GM12878 (cell line): Measurements from ENCODE around the gene TRAPPC2B. TPM values are rescaled to one million over a fixed set of nuclear protein-coding genes. Genes with fewer than 3 reads are reported as not detected.
A peak's percentile ranks its signal among the peaks of the same experiment; 100 is the strongest.

Experiments
- CBX5 ChIP-seq: sonication (generic); IDR thresholded peaks from 2 replicates; pipeline ENCODE4 v1.6.1; 2016; ENCODE audit warnings: low read depth, moderate library complexity, mild to moderate bottlenecking, inconsistent platforms
- MEF2A ChIP-seq: IDR thresholded peaks from 2 replicates; pipeline ENCODE4 v1.6.1; 2011; ENCODE audit warnings: low read depth, mild to moderate bottlenecking, low read length, moderate library complexity; ENCODE audit not compliant: insufficient read depth
- MYB ChIP-seq: fragments of 150-350 bp; IDR thresholded peaks from 2 replicates; pipeline ENCODE4 v1.6.1; 2014; ENCODE audit warnings: mild to moderate bottlenecking, low read depth, low read length, borderline replicate concordance
- SMAD1 ChIP-seq: fragments of 450-650 bp; IDR thresholded peaks from 2 replicates; pipeline ENCODE4 v1.6.1; 2018; ENCODE audit warnings: mild to moderate bottlenecking, low read depth; ENCODE audit not compliant: partially characterized antibody
- ZNF217 ChIP-seq: fragments of 450-650 bp; IDR thresholded peaks from 2 replicates; pipeline ENCODE4 v1.6.1; 2017; ENCODE audit warnings: antibody characterized with exemption, mild to moderate bottlenecking
- polyA plus RNA-seq, 11 experiments: library from polyadenylated mRNA; depleted of rRNA in 4 of 11; unstranded in 6 of 11; stranded (reverse) in 5 of 11; fragments of >200 nt; fragmentation: Nextera tagmentation in 4 of 11; fragmentation: Illumina TruSeq in 1 of 11; extraction: Ambion mirVana in 4 of 11; extraction: Trizol in 1 of 11; gene quantifications; 1 replicate in 1 of 11; 2 replicates in 10 of 11; pipeline versions ENCODE4 v1.2.1 to v1.2.3, GENCODE V29; 2011 to 2016; ENCODE audit warnings: inconsistent platforms in 2 of 11, missing spikeins in 2 of 11, low read depth in 1 of 11
- total RNA-seq, 4 experiments: library from RNA; depleted of rRNA in 3 of 4; stranded (reverse); fragments of >200 nt in 3 of 4; fragmentation: Illumina TruSeq in 1 of 4; extraction: Trizol in 1 of 4; gene quantifications; 2 replicates each; pipeline versions ENCODE4 v1.2.1 to v1.2.3, GENCODE V29; 2013 to 2021
- TF ChIP-seq, protein P1 (sequence below): IDR thresholded peaks from 2 replicates; pipeline ENCODE4 v1.6.1; 2012; ENCODE audit warnings: improper control_type of control experiment, low read depth, low read length; ENCODE audit not compliant: insufficient replicate concordance
- TF ChIP-seq, protein P2 (sequence below): fragments of 450-650 bp; IDR thresholded peaks from 2 replicates; pipeline ENCODE4 v1.6.1; 2017; ENCODE audit warnings: antibody characterized with exemption, mild to moderate bottlenecking, moderate library complexity
- TF ChIP-seq, protein P3 (sequence below): IDR thresholded peaks from 2 replicates; pipeline ENCODE4 v1.6.1; 2011; ENCODE audit warnings: low read depth, mild to moderate bottlenecking, low read length, moderate library complexity, borderline replicate concordance; ENCODE audit errors: extremely low read depth
- TF ChIP-seq, protein P4 (sequence below): fragments of 450-650 bp; formaldehyde crosslinking; IDR thresholded peaks from 2 replicates; pipeline ENCODE4 v1.5.0; 2022; ENCODE audit warnings: mild to moderate bottlenecking, missing genetic modification characterization
- TF ChIP-seq, protein P5 (sequence below): IDR thresholded peaks from 2 replicates; pipeline ENCODE4 v1.6.1; 2012; ENCODE audit warnings: low read length, inconsistent platforms

TRAPPC2B gene
- total and polyA plus RNA-seq, 10 of the 15 experiments (the other 5 are each of a cell fraction or from before 2014, with no cell fraction given) = 10.6 to 86.4 (median 25.6) TPM

DNA sequence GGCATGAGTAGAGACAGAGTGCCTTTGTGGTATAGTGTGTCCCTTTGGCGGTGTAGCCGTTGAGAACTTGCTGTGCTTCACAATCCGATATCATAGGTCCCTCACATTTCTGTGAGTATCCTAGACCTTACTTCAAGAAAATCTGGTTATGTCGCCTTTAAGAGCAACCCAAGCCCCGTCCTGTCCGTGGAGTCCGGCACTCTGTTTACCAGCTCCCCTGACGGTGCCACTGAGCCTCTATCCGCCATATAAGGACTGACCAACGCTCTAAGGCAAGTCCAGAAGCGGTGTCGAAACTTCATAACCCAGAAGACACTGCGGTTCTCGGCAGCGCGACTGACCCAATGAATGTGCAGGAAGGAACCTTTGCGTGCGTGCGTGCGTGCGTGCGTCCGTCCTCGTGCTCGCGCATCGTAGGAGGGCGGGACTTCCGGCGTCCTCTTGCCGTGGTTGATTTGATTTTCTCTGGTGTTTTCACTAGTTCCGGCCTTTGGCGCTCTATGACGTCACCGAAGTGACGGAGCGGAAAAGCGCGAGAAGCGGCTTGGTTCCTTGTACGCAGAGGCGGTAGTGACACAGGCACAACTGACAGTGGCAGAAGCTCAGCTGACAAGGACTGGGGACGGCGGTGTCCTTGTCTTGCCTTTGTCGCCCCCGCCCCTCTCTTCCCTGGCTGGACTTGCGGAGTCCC lies at the start of gene TRAPPC2B, which contains the start of gene ZNF547 (continued):
- TF ChIP-seq, protein P1, sequence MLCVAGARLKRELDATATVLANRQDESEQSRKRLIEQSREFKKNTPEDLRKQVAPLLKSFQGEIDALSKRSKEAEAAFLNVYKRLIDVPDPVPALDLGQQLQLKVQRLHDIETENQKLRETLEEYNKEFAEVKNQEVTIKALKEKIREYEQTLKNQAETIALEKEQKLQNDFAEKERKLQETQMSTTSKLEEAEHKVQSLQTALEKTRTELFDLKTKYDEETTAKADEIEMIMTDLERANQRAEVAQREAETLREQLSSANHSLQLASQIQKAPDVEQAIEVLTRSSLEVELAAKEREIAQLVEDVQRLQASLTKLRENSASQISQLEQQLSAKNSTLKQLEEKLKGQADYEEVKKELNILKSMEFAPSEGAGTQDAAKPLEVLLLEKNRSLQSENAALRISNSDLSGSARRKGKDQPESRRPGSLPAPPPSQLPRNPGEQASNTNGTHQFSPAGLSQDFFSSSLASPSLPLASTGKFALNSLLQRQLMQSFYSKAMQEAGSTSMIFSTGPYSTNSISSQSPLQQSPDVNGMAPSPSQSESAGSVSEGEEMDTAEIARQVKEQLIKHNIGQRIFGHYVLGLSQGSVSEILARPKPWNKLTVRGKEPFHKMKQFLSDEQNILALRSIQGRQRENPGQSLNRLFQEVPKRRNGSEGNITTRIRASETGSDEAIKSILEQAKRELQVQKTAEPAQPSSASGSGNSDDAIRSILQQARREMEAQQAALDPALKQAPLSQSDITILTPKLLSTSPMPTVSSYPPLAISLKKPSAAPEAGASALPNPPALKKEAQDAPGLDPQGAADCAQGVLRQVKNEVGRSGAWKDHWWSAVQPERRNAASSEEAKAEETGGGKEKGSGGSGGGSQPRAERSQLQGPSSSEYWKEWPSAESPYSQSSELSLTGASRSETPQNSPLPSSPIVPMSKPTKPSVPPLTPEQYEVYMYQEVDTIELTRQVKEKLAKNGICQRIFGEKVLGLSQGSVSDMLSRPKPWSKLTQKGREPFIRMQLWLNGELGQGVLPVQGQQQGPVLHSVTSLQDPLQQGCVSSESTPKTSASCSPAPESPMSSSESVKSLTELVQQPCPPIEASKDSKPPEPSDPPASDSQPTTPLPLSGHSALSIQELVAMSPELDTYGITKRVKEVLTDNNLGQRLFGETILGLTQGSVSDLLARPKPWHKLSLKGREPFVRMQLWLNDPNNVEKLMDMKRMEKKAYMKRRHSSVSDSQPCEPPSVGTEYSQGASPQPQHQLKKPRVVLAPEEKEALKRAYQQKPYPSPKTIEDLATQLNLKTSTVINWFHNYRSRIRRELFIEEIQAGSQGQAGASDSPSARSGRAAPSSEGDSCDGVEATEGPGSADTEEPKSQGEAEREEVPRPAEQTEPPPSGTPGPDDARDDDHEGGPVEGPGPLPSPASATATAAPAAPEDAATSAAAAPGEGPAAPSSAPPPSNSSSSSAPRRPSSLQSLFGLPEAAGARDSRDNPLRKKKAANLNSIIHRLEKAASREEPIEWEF = no peak
- TF ChIP-seq MEF2A (no peak), CBX5 (peak; percentile 81), MYB (no peak), ZNF217 (no peak), SMAD1 (no peak)
- TF ChIP-seq, protein P2, sequence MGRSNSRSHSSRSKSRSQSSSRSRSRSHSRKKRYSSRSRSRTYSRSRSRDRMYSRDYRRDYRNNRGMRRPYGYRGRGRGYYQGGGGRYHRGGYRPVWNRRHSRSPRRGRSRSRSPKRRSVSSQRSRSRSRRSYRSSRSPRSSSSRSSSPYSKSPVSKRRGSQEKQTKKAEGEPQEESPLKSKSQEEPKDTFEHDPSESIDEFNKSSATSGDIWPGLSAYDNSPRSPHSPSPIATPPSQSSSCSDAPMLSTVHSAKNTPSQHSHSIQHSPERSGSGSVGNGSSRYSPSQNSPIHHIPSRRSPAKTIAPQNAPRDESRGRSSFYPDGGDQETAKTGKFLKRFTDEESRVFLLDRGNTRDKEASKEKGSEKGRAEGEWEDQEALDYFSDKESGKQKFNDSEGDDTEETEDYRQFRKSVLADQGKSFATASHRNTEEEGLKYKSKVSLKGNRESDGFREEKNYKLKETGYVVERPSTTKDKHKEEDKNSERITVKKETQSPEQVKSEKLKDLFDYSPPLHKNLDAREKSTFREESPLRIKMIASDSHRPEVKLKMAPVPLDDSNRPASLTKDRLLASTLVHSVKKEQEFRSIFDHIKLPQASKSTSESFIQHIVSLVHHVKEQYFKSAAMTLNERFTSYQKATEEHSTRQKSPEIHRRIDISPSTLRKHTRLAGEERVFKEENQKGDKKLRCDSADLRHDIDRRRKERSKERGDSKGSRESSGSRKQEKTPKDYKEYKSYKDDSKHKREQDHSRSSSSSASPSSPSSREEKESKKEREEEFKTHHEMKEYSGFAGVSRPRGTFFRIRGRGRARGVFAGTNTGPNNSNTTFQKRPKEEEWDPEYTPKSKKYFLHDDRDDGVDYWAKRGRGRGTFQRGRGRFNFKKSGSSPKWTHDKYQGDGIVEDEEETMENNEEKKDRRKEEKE = no peak
- TF ChIP-seq, protein P3, sequence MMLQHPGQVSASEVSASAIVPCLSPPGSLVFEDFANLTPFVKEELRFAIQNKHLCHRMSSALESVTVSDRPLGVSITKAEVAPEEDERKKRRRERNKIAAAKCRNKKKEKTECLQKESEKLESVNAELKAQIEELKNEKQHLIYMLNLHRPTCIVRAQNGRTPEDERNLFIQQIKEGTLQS = no peak
- TF ChIP-seq, protein P4, sequence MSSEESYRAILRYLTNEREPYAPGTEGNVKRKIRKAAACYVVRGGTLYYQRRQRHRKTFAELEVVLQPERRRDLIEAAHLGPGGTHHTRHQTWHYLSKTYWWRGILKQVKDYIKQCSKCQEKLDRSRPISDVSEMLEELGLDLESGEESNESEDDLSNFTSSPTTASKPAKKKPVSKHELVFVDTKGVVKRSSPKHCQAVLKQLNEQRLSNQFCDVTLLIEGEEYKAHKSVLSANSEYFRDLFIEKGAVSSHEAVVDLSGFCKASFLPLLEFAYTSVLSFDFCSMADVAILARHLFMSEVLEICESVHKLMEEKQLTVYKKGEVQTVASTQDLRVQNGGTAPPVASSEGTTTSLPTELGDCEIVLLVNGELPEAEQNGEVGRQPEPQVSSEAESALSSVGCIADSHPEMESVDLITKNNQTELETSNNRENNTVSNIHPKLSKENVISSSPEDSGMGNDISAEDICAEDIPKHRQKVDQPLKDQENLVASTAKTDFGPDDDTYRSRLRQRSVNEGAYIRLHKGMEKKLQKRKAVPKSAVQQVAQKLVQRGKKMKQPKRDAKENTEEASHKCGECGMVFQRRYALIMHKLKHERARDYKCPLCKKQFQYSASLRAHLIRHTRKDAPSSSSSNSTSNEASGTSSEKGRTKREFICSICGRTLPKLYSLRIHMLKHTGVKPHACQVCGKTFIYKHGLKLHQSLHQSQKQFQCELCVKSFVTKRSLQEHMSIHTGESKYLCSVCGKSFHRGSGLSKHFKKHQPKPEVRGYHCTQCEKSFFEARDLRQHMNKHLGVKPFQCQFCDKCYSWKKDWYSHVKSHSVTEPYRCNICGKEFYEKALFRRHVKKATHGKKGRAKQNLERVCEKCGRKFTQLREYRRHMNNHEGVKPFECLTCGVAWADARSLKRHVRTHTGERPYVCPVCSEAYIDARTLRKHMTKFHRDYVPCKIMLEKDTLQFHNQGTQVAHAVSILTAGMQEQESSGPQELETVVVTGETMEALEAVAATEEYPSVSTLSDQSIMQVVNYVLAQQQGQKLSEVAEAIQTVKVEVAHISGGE (CRISPR knock-in tag) = peak; percentile 9; the same call in 1 of the 2 replicates
- TF ChIP-seq, protein P5, sequence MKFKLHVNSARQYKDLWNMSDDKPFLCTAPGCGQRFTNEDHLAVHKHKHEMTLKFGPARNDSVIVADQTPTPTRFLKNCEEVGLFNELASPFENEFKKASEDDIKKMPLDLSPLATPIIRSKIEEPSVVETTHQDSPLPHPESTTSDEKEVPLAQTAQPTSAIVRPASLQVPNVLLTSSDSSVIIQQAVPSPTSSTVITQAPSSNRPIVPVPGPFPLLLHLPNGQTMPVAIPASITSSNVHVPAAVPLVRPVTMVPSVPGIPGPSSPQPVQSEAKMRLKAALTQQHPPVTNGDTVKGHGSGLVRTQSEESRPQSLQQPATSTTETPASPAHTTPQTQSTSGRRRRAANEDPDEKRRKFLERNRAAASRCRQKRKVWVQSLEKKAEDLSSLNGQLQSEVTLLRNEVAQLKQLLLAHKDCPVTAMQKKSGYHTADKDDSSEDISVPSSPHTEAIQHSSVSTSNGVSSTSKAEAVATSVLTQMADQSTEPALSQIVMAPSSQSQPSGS = peak; percentile 80; the same call in 1 of the 2 replicates
